Measurements from ENCODE around the gene FANCE.

DNA sequence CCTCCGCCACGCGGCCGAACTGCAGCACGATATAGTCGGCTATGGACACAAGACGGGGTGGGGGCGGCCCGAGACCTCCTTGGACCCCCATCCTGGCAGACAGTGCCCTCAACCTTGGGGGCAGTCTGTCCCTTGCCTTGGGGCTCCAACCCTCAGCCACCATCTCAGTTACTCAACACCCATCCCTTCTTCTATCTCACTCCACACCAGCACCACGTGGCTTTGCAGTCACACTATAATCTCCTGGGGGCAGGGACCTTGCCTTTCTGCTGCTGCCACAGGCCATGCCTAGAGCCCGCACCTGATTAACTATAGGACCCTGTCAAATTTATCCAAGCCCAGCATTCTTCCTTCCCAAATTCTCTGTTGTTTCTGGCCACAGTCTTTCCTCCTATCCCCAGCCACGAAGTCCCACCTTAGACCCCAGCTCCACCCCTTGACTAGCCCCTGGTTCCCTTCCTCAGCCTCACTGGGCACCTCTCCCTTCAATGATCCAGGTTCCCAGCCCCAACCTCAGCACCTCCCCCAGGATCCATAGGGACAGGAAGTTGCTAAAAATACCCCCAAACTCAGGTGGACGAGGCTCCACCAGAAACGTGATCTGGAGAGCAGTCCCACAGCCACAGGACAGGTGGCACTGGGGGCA lies 46.4 kb downstream of the FANCE start:
- TF ChIP-seq, protein P1, sequence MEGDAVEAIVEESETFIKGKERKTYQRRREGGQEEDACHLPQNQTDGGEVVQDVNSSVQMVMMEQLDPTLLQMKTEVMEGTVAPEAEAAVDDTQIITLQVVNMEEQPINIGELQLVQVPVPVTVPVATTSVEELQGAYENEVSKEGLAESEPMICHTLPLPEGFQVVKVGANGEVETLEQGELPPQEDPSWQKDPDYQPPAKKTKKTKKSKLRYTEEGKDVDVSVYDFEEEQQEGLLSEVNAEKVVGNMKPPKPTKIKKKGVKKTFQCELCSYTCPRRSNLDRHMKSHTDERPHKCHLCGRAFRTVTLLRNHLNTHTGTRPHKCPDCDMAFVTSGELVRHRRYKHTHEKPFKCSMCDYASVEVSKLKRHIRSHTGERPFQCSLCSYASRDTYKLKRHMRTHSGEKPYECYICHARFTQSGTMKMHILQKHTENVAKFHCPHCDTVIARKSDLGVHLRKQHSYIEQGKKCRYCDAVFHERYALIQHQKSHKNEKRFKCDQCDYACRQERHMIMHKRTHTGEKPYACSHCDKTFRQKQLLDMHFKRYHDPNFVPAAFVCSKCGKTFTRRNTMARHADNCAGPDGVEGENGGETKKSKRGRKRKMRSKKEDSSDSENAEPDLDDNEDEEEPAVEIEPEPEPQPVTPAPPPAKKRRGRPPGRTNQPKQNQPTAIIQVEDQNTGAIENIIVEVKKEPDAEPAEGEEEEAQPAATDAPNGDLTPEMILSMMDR (IDR thresholded peaks at IDR 0.05) = no peak
- TF ChIP-seq POLR2A (IDR thresholded peaks at IDR 0.05) = no peak
